A549 (cell line): Measurements from ENCODE around the gene VPS51. TPM values are rescaled to one million over a fixed set of nuclear protein-coding genes. Genes with fewer than 3 reads are reported as not detected.

Experiments used
- ATAC-seq, 2 experiments: fragments of 200-7000 bp in 1 of 2; fragments of >200 bp in 1 of 2; cut with Nextera tagmentation in 1 of 2; cut with Tn5 transposase in 1 of 2; 3 replicates each; pipeline versions ENCODE4 v1.8.0 to v1.9.1; 2018 to 2020; ENCODE audit warnings: mild to moderate bottlenecking in 1 of 2, moderate library complexity in 1 of 2
- CTCF ChIA-PET: fragments of 300-600 bp; sonication (Branson Sonifier 250); formaldehyde crosslinking; extraction: SDS; loops from one replicate; lab custom pipeline; 2021; ENCODE audit warnings: antibody characterized with exemption, inconsistent platforms; lab: Yijun Ruan, JAX
- POLR2A ChIA-PET: fragments of 350-600 bp; formaldehyde crosslinking; extraction: SDS; loops from one replicate; lab custom pipeline; 2021; ENCODE audit warnings: antibody characterized with exemption, inconsistent platforms; lab: Yijun Ruan, JAX
- DNase-seq, 2 experiments: peaks; one replicate each; pipeline versions ENCODE4 v3.0.0 to v3.0.0-alpha.2; 2011 to 2016; ENCODE audit warnings: low read depth in 1 of 2, low spot score in 1 of 2
- FAIRE-seq: peaks from 2 replicates; lab custom pipeline; 2011; peaks lifted over from hg19 to GRCh38; lab: Jason Lieb, UNC
- H3K27ac ChIP-seq, 2 experiments: fragments of >200 bp; sonication (Bioruptor Twin); formaldehyde crosslinking; 3 replicates each; pipeline ENCODE4 v1.5.1; 2016 to 2017
- H3K4me1 ChIP-seq: fragments of >200 bp; sonication (Bioruptor Twin); formaldehyde crosslinking; 3 replicates; pipeline ENCODE4 v1.6.1; 2016
- H3K4me2 ChIP-seq: fragments of >200 bp; sonication (Bioruptor Twin); formaldehyde crosslinking; 3 replicates; pipeline ENCODE4 v1.6.1; 2016
- H3K4me3 ChIP-seq: fragments of >200 bp; sonication (Bioruptor Twin); formaldehyde crosslinking; 3 replicates; pipeline ENCODE4 v1.5.1; 2016
- H3K9me3 ChIP-seq: fragments of >200 bp; sonication (Bioruptor Twin); formaldehyde crosslinking; 3 replicates; pipeline ENCODE4 v1.6.1; 2016
- CBX2 ChIP-seq: fragments of 200-600 bp; sonication (generic); IDR thresholded peaks from 2 replicates; pipeline ENCODE4 v1.6.1; 2016; ENCODE audit warnings: low read depth, mild to moderate bottlenecking, borderline replicate concordance
- CEBPB ChIP-seq, 2 experiments: fragments of >200 bp in 1 of 2; sonication (Bioruptor Twin) in 1 of 2; formaldehyde crosslinking in 1 of 2; IDR thresholded peaks; 2 replicates each; pipeline ENCODE4 v1.6.1; 2012 to 2016
- EHF ChIP-seq: fragments of 250-450 bp; sonication (Bioruptor Pico); IDR thresholded peaks from 2 replicates; pipeline ENCODE4 v1.5.0; 2020; ENCODE audit warnings: mild to moderate bottlenecking
- FOSL2 ChIP-seq, 2 experiments: fragments of 450-650 bp in 1 of 2; fragments of >200 bp in 1 of 2; sonication (Bioruptor Twin) in 1 of 2; formaldehyde crosslinking; IDR thresholded peaks; 2 replicates each; pipeline versions ENCODE4 v1.5.0 to v1.6.1; 2016 to 2020; ENCODE audit warnings: mild to moderate bottlenecking in 1 of 2, moderate library complexity in 1 of 2
- FOXS1 ChIP-seq: fragments of 250-450 bp; sonication (Bioruptor Pico); IDR thresholded peaks from 2 replicates; pipeline ENCODE4 v1.5.0; 2020; ENCODE audit warnings: mild to moderate bottlenecking, moderate library complexity
- GATA3 ChIP-seq: IDR thresholded peaks from 2 replicates; pipeline ENCODE4 v1.6.1; 2012; ENCODE audit warnings: borderline replicate concordance
- HDAC2 ChIP-seq: fragments of 200-600 bp; sonication (generic); IDR thresholded peaks from 2 replicates; pipeline ENCODE4 v1.6.1; 2016
- JUNB ChIP-seq: fragments of >200 bp; sonication (Bioruptor Twin); formaldehyde crosslinking; IDR thresholded peaks from 2 replicates; pipeline ENCODE4 v1.6.1; 2016
- KDM1A ChIP-seq: fragments of 200-600 bp; sonication (generic); IDR thresholded peaks from 2 replicates; pipeline ENCODE4 v1.6.1; 2016; ENCODE audit warnings: low read depth, mild to moderate bottlenecking
- MAFK ChIP-seq: fragments of 450-650 bp; IDR thresholded peaks from 2 replicates; pipeline ENCODE4 v1.6.1; 2014; ENCODE audit not compliant: partially characterized antibody
- NPAS2 ChIP-seq: fragments of 250-450 bp; sonication (Bioruptor Pico); IDR thresholded peaks from 2 replicates; pipeline ENCODE4 v1.8.0; 2022; ENCODE audit warnings: mild to moderate bottlenecking, moderate library complexity, borderline replicate concordance
- NR3C1 ChIP-seq: fragments of >200 bp; sonication (Bioruptor Twin); formaldehyde crosslinking; IDR thresholded peaks from 3 replicates; pipeline ENCODE4 v1.6.1; 2017
- RARB ChIP-seq: fragments of 250-450 bp; sonication (Bioruptor Pico); IDR thresholded peaks from 2 replicates; pipeline ENCODE4 v1.8.0; 2021; ENCODE audit warnings: mild to moderate bottlenecking, moderate library complexity
- RFX5 ChIP-seq: fragments of 450-650 bp; IDR thresholded peaks from 2 replicates; pipeline ENCODE4 v1.7.1; 2014; ENCODE audit warnings: antibody characterized with exemption, mild to moderate bottlenecking, moderate library complexity
- RNF2 ChIP-seq: fragments of 200-600 bp; sonication (generic); IDR thresholded peaks from 2 replicates; pipeline ENCODE4 v1.6.1; 2016; ENCODE audit warnings: low read depth, mild to moderate bottlenecking, antibody characterized with exemption, moderate library complexity, borderline replicate concordance
- SREBF2 ChIP-seq: fragments of 450-650 bp; IDR thresholded peaks from 2 replicates; pipeline ENCODE4 v1.6.1; 2014; ENCODE audit warnings: mild to moderate bottlenecking, moderate library complexity
- TP53 ChIP-seq: fragments of 250-450 bp; sonication (Bioruptor Pico); IDR thresholded peaks from 2 replicates; pipeline ENCODE4 v1.5.0; 2021; ENCODE audit warnings: mild to moderate bottlenecking, moderate library complexity
- ZFP36 ChIP-seq: fragments of 450-650 bp; IDR thresholded peaks from 2 replicates; pipeline ENCODE4 v1.6.1; 2014; ENCODE audit warnings: borderline replicate concordance; ENCODE audit not compliant: partially characterized antibody
- WGBS: methylation state at CpG from one replicate; pipeline ENCODE4 v1.1.6; 2017; ENCODE audit errors: missing lambda C conversion rate; 5-methylcytosine and 5-hydroxymethylcytosine counted together
- polyA plus RNA-seq, 4 experiments: library from polyadenylated mRNA; depleted of rRNA in 3 of 4; stranded (reverse); fragments of >200 nt; fragmentation: RNase III in 1 of 4; extraction: RNeasy Plus Mini Kit Qiagen cat#74134 plus additional on column Dnase treatment in 1 of 4; gene quantifications; 2 replicates in 3 of 4; 3 replicates in 1 of 4; pipeline ENCODE4 v1.2.3, GENCODE V29; 2011 to 2017
- TF ChIP-seq, protein P1 (sequence below): IDR thresholded peaks from 2 replicates; pipeline ENCODE4 v1.6.1; 2012
- TF ChIP-seq, protein P2 (sequence below): fragments of 250-450 bp; sonication (Bioruptor Pico); IDR thresholded peaks from 2 replicates; pipeline ENCODE4 v1.5.0; 2021; ENCODE audit warnings: mild to moderate bottlenecking, moderate library complexity, borderline replicate concordance
- TF ChIP-seq, protein P3 (sequence below): IDR thresholded peaks from 2 replicates; pipeline ENCODE4 v1.6.1; 2012

Gene VPS51
- polyA plus RNA-seq, 2 of the 4 experiments (the other 2 are of a cell fraction), result 37.2 to 51.0 TPM

DNA sequence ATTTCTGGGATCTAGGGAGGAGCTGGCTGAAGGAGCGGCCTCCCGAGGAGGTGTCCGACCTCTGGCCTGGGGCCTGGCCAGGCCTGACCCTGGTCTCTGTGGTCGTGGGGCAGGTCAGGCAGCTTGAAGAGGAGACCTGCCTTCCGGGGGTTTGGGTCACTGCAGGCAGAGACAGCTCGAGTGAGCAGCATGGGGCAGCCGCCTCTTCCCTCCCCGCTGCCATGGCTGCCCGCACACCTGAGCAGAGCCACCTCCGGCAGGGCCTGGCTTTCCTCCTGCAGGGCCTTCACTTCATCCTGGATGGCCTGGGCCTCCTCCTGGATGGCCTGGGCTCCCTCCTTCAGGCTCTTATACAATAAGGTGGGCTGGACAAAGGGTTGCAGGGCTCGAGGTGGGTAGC lies 29.7 kb upstream of the VPS51 start:
- Histone ChIP-seq H3K4me3 (no peak overlapping the region), H3K27ac (no peak overlapping the region), H3K4me1 (no peaks in the 10 kb centered on the region), H3K9me3 (no peaks in the 10 kb centered on the region), H3K4me2 (no peak overlapping the region)
- WGBS, result 61% methylated on average over 7 of the region's 11 CpGs
- ChIA-PET POLR2A (no interaction called here), CTCF (interaction anchor here (0.9 to 1.6 kb wide), 4 partner anchors 10 to 219 kb away, joined by 3 to 4 read pairs (median 3); no protein-coding TSS in a partner anchor)
- ATAC-seq (no peak), DNase-seq (no peak), FAIRE-seq (no peak)
- TF ChIP-seq RFX5, result no peak
- no peak for TF ChIP-seq TP53 (CRISPR knock-in tag)

DNA sequence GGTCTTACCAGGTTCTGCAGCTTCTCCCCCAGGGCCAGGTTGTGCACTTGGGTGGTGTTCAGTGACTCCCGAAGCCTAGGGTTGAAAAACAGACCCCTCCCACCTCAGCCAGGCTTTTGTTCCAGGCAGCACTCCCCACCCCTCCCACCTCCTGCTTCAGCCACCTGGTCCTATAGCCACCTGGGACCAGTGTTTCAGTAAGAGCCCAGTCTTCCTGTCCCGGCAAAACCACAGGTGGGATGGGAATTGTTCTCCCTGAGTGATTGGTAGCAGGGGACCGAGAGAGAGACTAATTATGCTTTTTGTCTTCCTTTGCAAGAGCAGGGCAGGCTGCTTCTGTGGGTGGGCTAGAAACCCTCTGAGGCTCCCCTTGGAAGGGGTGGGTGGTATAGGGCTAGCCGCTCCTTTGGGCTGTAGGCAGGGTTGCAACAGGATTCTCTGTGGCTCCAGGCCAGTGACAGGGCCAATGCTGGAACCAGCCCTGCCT lies 29.2 kb upstream of the VPS51 start:
- no peaks in the 10 kb centered on the region for H3K9me3 ChIP-seq

DNA sequence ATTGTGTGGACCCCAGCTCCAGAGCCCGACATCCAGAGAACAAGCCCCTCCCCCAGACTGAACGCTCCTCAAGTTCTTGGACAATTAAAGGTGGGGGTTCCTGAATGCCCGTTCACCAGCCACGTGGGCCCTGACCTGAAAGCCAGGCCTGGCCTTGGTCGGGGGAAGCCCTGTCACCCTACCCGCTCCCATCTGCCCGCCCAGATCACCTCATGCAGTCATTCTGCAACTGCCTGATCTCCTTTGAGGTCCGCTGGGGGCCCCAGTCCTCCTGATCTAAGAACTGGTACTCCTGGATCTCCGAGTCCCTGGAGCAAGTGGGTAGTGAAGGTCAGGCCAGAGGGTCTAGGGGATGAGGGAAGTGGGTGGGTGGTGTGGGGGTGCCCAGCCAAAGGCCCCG lies 28.6 kb upstream of the VPS51 start:
- TF ChIP-seq, protein P1, sequence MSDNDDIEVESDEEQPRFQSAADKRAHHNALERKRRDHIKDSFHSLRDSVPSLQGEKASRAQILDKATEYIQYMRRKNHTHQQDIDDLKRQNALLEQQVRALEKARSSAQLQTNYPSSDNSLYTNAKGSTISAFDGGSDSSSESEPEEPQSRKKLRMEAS, result no peak
- TF ChIP-seq RNF2, result no peak
- no peak for TF ChIP-seq RFX5
- CTCF ChIA-PET, result interaction anchor here (1.0 to 1.6 kb wide), 2 partner anchors 9 to 220 kb away, joined by 3 read pairs; no protein-coding TSS in a partner anchor
- Histone ChIP-seq H3K27ac (no peak overlapping the region), H3K4me1 (no peaks in the 10 kb centered on the region), H3K4me2 (no peak overlapping the region), H3K4me3 (no peak overlapping the region), H3K9me3 (no peaks in the 10 kb centered on the region)
- ATAC-seq (no peak), FAIRE-seq (no peak), DNase-seq (no peak)
- 77% methylated on average over 9 of the region's 10 CpGs for WGBS
- POLR2A ChIA-PET, result no interaction called here

More for the DNA sequence above, 29.2 kb upstream of the VPS51 start:
- H3K4me3 ChIP-seq, result no peak overlapping the region
- ATAC-seq, result no peak
- POLR2A ChIA-PET, result no interaction called here
- 96% methylated on average over 3 of the region's 4 CpGs for WGBS
- TF ChIP-seq RFX5 (no peak), FOXS1 (CRISPR knock-in tag) (no peak), NR3C1 (no peak), EHF (CRISPR knock-in tag) (no peak), RARB (CRISPR knock-in tag) (no peak), GATA3 (no peak), HDAC2 (no peak), MAFK (no peak), CBX2 (no peak), SREBF2 (no peak), ZFP36 (no peak), FOSL2 (IDR thresholded peaks at IDR 0.05) (no peak), FOSL2 (CRISPR knock-in tag; IDR thresholded peaks at IDR 0.05) (no peak), RNF2 (no peak), KDM1A (no peak), NPAS2 (CRISPR knock-in tag) (no peak)
- TF ChIP-seq, protein P2, sequence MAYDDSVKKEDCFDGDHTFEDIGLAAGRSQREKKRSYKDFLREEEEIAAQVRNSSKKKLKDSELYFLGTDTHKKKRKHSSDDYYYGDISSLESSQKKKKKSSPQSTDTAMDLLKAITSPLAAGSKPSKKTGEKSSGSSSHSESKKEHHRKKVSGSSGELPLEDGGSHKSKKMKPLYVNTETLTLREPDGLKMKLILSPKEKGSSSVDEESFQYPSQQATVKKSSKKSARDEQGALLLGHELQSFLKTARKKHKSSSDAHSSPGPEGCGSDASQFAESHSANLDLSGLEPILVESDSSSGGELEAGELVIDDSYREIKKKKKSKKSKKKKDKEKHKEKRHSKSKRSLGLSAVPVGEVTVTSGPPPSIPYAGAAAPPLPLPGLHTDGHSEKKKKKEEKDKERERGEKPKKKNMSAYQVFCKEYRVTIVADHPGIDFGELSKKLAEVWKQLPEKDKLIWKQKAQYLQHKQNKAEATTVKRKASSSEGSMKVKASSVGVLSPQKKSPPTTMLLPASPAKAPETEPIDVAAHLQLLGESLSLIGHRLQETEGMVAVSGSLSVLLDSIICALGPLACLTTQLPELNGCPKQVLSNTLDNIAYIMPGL (CRISPR knock-in tag), result no peak
- TF ChIP-seq, all 56 proteins: peak for 0
- Histone ChIP-seq H3K4me2 (no peak overlapping the region), H3K27ac (no peak overlapping the region), H3K4me1 (no peaks in the 10 kb centered on the region)
- no peak for FAIRE-seq
- CTCF ChIA-PET, result interaction anchor here (0.9 to 1.6 kb wide), 4 partner anchors 10 to 219 kb away, joined by 3 to 4 read pairs (median 3); no protein-coding TSS in a partner anchor
- DNase-seq, result no peak

DNA sequence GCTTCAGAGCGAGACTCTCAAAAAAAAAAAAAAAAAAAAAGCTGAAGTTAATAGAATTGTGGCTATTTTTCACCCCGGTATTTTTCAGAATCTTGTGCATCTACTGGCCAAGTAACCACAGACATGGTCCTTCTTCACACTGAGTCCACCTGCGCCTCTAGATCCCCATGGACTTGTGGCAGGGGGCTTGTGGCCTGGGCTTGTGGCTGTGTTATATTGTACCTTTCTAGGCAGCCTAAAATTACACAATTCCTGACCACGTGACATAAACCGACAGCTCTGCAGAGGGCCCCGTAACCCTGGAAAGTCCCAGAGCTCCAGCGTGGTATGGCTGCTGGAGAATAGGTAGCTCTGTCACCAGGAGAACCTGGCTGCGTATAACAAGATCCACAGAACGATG lies 26.8 kb upstream of the VPS51 start:
- H3K4me3 ChIP-seq, result no peak overlapping the region
- no peak overlapping the region for H3K27ac ChIP-seq
- ChIA-PET POLR2A (interaction anchor here (0.6 kb wide), 1 partner anchor 28 kb away, joined by 3 read pairs; the partner anchor contains the start of gene SAC3D1), CTCF (interaction anchor here (0.5 to 1.2 kb wide), 6 partner anchors 9 to 130 kb away, joined by 3 to 6 read pairs (median 4); partner anchors contain the start of genes ARL2 and SNX15)
- FAIRE-seq, result no peak
- H3K4me2 ChIP-seq, result no peak overlapping the region
- no peak for ATAC-seq
- TF ChIP-seq JUNB (no peak), CEBPB (IDR thresholded peaks at IDR 0.05) (no peak)
- TF ChIP-seq, protein P3, sequence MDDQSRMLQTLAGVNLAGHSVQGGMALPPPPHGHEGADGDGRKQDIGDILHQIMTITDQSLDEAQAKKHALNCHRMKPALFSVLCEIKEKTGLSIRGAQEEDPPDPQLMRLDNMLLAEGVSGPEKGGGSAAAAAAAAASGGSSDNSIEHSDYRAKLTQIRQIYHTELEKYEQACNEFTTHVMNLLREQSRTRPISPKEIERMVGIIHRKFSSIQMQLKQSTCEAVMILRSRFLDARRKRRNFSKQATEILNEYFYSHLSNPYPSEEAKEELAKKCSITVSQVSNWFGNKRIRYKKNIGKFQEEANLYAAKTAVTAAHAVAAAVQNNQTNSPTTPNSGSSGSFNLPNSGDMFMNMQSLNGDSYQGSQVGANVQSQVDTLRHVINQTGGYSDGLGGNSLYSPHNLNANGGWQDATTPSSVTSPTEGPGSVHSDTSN, result no peak
- no peaks in the 10 kb centered on the region for H3K4me1 ChIP-seq
- 40% methylated on average over 9 of the region's 9 CpGs for WGBS
- no peak for DNase-seq
- no peaks in the 10 kb centered on the region for H3K9me3 ChIP-seq
